GM12892 (cell line): ENCODE data around the gene COL6A2.

Experiments
- POLR2A ChIP-seq: IDR thresholded peaks from 2 replicates; pipeline ENCODE4 v1.6.1; 2011; ENCODE audit warnings: low read depth, low read length, control low read depth
- POLR2AphosphoS5 ChIP-seq: IDR thresholded peaks from 2 replicates; pipeline ENCODE4 v1.6.1; 2011; ENCODE audit warnings: low read depth, low read length, control low read depth

GRCh38 chr21:46057111-46057709, 40.7 kb upstream of the COL6A2 start:
- TF ChIP-seq POLR2AphosphoS5 (no peak), POLR2A (no peak)
